Liver (tissue), 2 donors: ENCODE results near the gene MZT2B.
"Not testable (repeated sequence)": the region's sequence is repeated elsewhere in the genome, so short reads cannot be mapped to it uniquely, and the experiment has no call there.

Source experiments
- FOXA1 ChIP-seq: IDR thresholded peaks from 2 replicates; pipeline ENCODE4 v1.6.1; 2016; ENCODE audit warnings: antibody characterized with exemption
- TF ChIP-seq, protein P1 (sequence below): IDR thresholded peaks from 2 replicates; pipeline ENCODE4 v1.6.1; 2016; ENCODE audit warnings: antibody characterized with exemption, mild to moderate bottlenecking
- TF ChIP-seq, protein P2 (sequence below): fragments of 150-350 bp; IDR thresholded peaks from 2 replicates; pipeline ENCODE4 v1.5.1; 2017; ENCODE audit warnings: improper control_type of control experiment, low read depth, low read length; ENCODE audit not compliant: missing input control
- donor health status: healthy.

DNA sequence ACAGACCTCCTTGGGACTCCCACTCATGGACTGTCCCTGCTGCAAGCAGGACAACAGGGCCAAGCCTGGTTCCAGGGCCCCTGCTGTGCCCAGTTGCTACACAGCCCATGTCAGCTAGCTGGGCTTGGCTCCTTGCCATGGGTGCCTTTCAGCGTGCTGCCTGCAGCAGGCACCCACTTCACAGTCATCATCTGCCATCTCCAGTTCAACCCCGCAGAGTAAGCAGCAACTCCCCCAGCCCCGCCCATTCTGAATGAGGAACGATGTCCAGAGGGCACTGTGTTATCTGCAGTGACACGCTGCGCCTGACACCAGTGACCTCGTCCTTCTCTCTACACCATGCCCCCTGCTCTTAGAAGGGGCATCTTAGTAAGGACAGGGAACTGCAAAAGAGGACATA is 20.5 kb downstream of the MZT2B start:
- TF ChIP-seq, protein P1, sequence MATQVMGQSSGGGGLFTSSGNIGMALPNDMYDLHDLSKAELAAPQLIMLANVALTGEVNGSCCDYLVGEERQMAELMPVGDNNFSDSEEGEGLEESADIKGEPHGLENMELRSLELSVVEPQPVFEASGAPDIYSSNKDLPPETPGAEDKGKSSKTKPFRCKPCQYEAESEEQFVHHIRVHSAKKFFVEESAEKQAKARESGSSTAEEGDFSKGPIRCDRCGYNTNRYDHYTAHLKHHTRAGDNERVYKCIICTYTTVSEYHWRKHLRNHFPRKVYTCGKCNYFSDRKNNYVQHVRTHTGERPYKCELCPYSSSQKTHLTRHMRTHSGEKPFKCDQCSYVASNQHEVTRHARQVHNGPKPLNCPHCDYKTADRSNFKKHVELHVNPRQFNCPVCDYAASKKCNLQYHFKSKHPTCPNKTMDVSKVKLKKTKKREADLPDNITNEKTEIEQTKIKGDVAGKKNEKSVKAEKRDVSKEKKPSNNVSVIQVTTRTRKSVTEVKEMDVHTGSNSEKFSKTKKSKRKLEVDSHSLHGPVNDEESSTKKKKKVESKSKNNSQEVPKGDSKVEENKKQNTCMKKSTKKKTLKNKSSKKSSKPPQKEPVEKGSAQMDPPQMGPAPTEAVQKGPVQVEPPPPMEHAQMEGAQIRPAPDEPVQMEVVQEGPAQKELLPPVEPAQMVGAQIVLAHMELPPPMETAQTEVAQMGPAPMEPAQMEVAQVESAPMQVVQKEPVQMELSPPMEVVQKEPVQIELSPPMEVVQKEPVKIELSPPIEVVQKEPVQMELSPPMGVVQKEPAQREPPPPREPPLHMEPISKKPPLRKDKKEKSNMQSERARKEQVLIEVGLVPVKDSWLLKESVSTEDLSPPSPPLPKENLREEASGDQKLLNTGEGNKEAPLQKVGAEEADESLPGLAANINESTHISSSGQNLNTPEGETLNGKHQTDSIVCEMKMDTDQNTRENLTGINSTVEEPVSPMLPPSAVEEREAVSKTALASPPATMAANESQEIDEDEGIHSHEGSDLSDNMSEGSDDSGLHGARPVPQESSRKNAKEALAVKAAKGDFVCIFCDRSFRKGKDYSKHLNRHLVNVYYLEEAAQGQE = not testable (repeated sequence)
- TF ChIP-seq FOXA1 = not testable (repeated sequence)
- TF ChIP-seq, protein P2, sequence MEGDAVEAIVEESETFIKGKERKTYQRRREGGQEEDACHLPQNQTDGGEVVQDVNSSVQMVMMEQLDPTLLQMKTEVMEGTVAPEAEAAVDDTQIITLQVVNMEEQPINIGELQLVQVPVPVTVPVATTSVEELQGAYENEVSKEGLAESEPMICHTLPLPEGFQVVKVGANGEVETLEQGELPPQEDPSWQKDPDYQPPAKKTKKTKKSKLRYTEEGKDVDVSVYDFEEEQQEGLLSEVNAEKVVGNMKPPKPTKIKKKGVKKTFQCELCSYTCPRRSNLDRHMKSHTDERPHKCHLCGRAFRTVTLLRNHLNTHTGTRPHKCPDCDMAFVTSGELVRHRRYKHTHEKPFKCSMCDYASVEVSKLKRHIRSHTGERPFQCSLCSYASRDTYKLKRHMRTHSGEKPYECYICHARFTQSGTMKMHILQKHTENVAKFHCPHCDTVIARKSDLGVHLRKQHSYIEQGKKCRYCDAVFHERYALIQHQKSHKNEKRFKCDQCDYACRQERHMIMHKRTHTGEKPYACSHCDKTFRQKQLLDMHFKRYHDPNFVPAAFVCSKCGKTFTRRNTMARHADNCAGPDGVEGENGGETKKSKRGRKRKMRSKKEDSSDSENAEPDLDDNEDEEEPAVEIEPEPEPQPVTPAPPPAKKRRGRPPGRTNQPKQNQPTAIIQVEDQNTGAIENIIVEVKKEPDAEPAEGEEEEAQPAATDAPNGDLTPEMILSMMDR = not testable (repeated sequence)
